GM19043 (cell line): Measurements from ENCODE around the gene AMMECR1L.

Experiments used
- ATAC-seq: cut with Tn5 transposase; IDR thresholded peaks from one replicate; pipeline ENCODE4 v1.9.1; 2021; ENCODE audit warnings: low read depth; ENCODE audit not compliant: unreplicated experiment

AMMECR1L gene

GRCh38 chr2:127887776-127888130 lies 2.0 kb upstream of the AMMECR1L start:
- ATAC-seq: no peak

GRCh38 chr2:127887082-127887775 lies 1.5 kb upstream of the AMMECR1L start:
- ATAC-seq: no peak

- peak; percentile 26 for ATAC-seq
Measured at GRCh38 chr2:127886593-127886935, 808 bp upstream of the AMMECR1L start.

GRCh38 chr2:127884861-127885740 lies 655 bp downstream of the AMMECR1L start:
- ATAC-seq: peak; percentile 8

- ATAC-seq: no peak
Measured at GRCh38 chr2:127884436-127884835, 1.3 kb downstream of the AMMECR1L start.

GRCh38 chr2:127879899-127880298 lies 5.9 kb downstream of the AMMECR1L start:
- no peak for ATAC-seq

GRCh38 chr2:127877626-127878025 lies 8.1 kb downstream of the AMMECR1L start:
- ATAC-seq: no peak

GRCh38 chr2:127877136-127877535 lies 8.6 kb downstream of the AMMECR1L start:
- no peak for ATAC-seq

- peak; percentile 67 for ATAC-seq
Measured at GRCh38 chr2:127874378-127875269, 11.1 kb downstream of the AMMECR1L start.

- no peak for ATAC-seq
Measured at GRCh38 chr2:127873707-127874303, 12.0 kb downstream of the AMMECR1L start.

GRCh38 chr2:127872354-127872753 lies 13.4 kb downstream of the AMMECR1L start:
- ATAC-seq: no peak

- ATAC-seq: no peak
Measured at GRCh38 chr2:127865926-127866325, 19.8 kb downstream of the AMMECR1L start.

- ATAC-seq: no peak
Measured at GRCh38 chr2:127864877-127865276, 20.9 kb downstream of the AMMECR1L start.

GRCh38 chr2:127862228-127862627 lies 23.5 kb downstream of the AMMECR1L start:
- no peak for ATAC-seq

GRCh38 chr2:127860130-127860529 lies 25.6 kb downstream of the AMMECR1L start:
- no peak for ATAC-seq

- ATAC-seq: no peak
Measured at GRCh38 chr2:127859712-127860085, 26.1 kb downstream of the AMMECR1L start.

- ATAC-seq: no peak
Measured at GRCh38 chr2:127857265-127857808, 28.4 kb downstream of the AMMECR1L start.

- no peak for ATAC-seq
Measured at GRCh38 chr2:127853671-127854070, 32.1 kb downstream of the AMMECR1L start.

GRCh38 chr2:127852388-127852787 lies 33.4 kb downstream of the AMMECR1L start:
- ATAC-seq: no peak

- ATAC-seq: no peak
Measured at GRCh38 chr2:127847931-127848330, 37.8 kb downstream of the AMMECR1L start.
